Peyer's patch (tissue), 4 donors: Measurements from ENCODE around the gene CACNA1G.

ENCODE experiments used
- CTCF ChIP-seq, 6 experiments: fragments of 450-650 bp in 4 of 6; fragments of 200-600 bp in 2 of 6; sonication (generic) in 1 of 6; IDR thresholded peaks; one replicate each; pipeline ENCODE4 v1.5.1; 2017 to 2019; ENCODE audit warnings: antibody characterized with exemption in 6 of 6, mild to moderate bottlenecking in 3 of 6, moderate library complexity in 1 of 6
- POLR2A ChIP-seq, 2 donors: fragments of 450-650 bp; IDR thresholded peaks; one replicate each; pipeline ENCODE4 v1.5.1; 2017; ENCODE audit warnings: antibody characterized with exemption in 2 of 2, mild to moderate bottlenecking in 2 of 2, moderate library complexity in 2 of 2

DNA sequence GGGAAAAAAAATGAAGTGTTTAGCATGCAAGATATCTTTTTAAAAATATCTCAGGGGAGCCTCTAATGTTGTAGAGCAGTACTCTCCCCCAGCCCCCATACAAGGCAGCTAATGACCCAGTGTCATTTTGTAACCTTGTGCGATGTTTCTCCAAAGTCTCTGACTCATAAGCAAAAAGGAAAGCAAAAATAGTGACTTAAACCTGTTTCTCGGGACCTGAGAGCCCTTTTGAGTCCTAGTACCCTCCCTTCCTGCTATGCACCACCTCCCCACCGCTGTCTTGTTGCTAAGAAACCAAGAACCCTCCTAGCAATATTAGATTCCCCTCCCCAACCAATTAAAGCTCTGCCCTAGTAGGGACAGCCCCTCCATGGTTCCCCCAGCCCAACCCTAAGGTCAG, 49.5 kb upstream of the CACNA1G start:
- TF ChIP-seq CTCF (IDR thresholded peaks at IDR 0.05) (no peak), POLR2A (IDR thresholded peaks at IDR 0.05) (no peak)
